Ascending aorta (tissue), 2 donors: ENCODE data around the gene KCNK3. TPM values are rescaled to one million over a fixed set of nuclear protein-coding genes. Genes with fewer than 3 reads are reported as not detected.

Experiments used
- DNase-seq, 2 donors: peaks; one replicate each; pipeline ENCODE4 v3.0.0-alpha.2; 2019; ENCODE audit warnings: low spot score in 2 of 2
- H3K27ac ChIP-seq, 2 donors: fragments of 200-600 bp; sonication (generic); one replicate each; pipeline ENCODE4 v1.5.1; 2016 to 2017; ENCODE audit warnings: mild to moderate bottlenecking in 1 of 2
- H3K27me3 ChIP-seq: fragments of 200-600 bp; sonication (generic); one replicate; pipeline ENCODE4 v1.5.1; 2017
- H3K36me3 ChIP-seq, 2 donors: fragments of 200-600 bp; sonication (generic); one replicate each; pipeline ENCODE4 v1.5.1; 2016
- H3K4me1 ChIP-seq, 2 donors: fragments of 200-600 bp; sonication (generic); one replicate each; pipeline ENCODE4 v1.5.1; 2016 to 2017; ENCODE audit warnings: mild to moderate bottlenecking in 1 of 2
- H3K4me3 ChIP-seq, 2 donors: fragments of 200-600 bp; sonication (generic); one replicate each; pipeline ENCODE4 v1.5.1; 2016 to 2017; ENCODE audit warnings: mild to moderate bottlenecking in 1 of 2
- H3K9me3 ChIP-seq, 2 donors: fragments of 200-600 bp; sonication (generic); one replicate each; pipeline ENCODE4 v1.5.1; 2016
- intact Hi-C: fragments of 100-400 bp; cut with DNase I; formaldehyde crosslinking; loops from one replicate; pipeline ENCODE4 v1.15.1; 2023
- total RNA-seq: library from RNA; depleted of rRNA; stranded (reverse); fragments of >200 nt; gene quantifications from one replicate; pipeline ENCODE4 v1.1.0, GENCODE V29; 2016
- TF ChIP-seq, protein P1 (sequence below), 3 experiments: fragments of 200-600 bp in 2 of 3; fragments of 450-650 bp in 1 of 3; sonication (generic) in 2 of 3; IDR thresholded peaks; one replicate each; pipeline ENCODE4 v1.5.1; 2016 to 2019; ENCODE audit warnings: antibody characterized with exemption in 3 of 3, mild to moderate bottlenecking in 1 of 3, moderate library complexity in 1 of 3

KCNK3 gene
- total RNA-seq, 1 donor from 2014 or later, result 7.2 TPM

- Histone ChIP-seq H3K36me3 (no peaks in the 10 kb centered on the region), H3K9me3 (no peaks in the 10 kb centered on the region), H3K27ac (no peak overlapping the region), H3K4me1 (no peaks in the 10 kb centered on the region), H3K4me3 (no peak overlapping the region), H3K27me3 (no peaks in the 10 kb centered on the region)
- intact Hi-C loops, result no loop called here
- TF ChIP-seq, protein P1, sequence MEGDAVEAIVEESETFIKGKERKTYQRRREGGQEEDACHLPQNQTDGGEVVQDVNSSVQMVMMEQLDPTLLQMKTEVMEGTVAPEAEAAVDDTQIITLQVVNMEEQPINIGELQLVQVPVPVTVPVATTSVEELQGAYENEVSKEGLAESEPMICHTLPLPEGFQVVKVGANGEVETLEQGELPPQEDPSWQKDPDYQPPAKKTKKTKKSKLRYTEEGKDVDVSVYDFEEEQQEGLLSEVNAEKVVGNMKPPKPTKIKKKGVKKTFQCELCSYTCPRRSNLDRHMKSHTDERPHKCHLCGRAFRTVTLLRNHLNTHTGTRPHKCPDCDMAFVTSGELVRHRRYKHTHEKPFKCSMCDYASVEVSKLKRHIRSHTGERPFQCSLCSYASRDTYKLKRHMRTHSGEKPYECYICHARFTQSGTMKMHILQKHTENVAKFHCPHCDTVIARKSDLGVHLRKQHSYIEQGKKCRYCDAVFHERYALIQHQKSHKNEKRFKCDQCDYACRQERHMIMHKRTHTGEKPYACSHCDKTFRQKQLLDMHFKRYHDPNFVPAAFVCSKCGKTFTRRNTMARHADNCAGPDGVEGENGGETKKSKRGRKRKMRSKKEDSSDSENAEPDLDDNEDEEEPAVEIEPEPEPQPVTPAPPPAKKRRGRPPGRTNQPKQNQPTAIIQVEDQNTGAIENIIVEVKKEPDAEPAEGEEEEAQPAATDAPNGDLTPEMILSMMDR (IDR thresholded peaks at IDR 0.05), result no peak
- no peak for DNase-seq
These were observed 43.5 kb downstream of the KCNK3 start for GRCh38 chr2:26735883-26736588.

DNA sequence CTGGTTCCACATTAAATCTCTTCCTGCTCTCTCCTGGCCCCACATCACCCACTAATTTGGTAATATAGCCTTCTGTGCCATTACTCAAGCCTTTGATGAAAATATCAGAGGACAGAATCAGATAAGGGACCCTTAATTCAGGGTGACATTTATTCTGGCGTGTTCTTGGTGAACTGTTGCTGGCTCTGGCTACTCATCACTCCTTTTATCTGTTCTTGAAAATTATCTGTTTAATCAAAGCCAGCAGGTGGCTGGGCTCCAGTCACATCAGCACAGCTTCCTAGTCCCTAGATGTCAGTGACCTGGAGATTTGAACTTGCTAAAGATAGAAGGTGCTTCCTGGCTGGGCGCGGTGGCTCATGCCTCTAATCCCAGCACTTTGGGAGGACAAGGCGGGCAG, 44.7 kb downstream of the KCNK3 start:
- no peaks in the 10 kb centered on the region for H3K4me1 ChIP-seq
- intact Hi-C loops, result no loop called here
- no peak overlapping the region for H3K27ac ChIP-seq
- no peak overlapping the region for H3K4me3 ChIP-seq
- TF ChIP-seq, protein P1 (IDR thresholded peaks at IDR 0.05), result no peak
- no peaks in the 10 kb centered on the region for H3K27me3 ChIP-seq
- no peaks in the 10 kb centered on the region for H3K36me3 ChIP-seq
- no peak for DNase-seq
- H3K9me3 ChIP-seq, result no peaks in the 10 kb centered on the region

DNA sequence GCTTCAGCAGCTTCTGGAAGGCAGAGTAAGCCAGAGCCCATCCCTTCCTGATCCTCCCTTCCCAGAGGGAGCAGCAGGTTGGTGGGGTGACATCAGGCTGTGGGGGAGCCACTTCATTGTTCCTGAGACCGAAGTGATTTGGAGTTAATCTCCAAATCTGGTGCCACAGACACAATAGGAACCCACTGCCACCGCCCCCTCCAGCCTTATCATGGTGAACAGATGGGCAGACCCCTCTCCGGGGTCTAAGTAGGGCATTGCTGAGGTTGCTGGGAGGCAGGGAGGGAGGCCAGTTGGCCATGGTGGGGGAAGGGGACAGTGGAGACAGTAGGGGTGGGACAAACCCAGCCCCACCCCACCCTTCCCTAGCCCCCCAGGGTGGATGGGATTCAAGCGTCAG, 46.0 kb downstream of the KCNK3 start:
- TF ChIP-seq, protein P1 (IDR thresholded peaks at IDR 0.05), result no peak
- H3K27ac ChIP-seq, result no peak overlapping the region
- no peaks in the 10 kb centered on the region for H3K27me3 ChIP-seq
- intact Hi-C loops, result no loop called here
- DNase-seq, result no peak
- H3K9me3 ChIP-seq, result no peaks in the 10 kb centered on the region
- H3K4me1 ChIP-seq, result no peaks in the 10 kb centered on the region
- no peaks in the 10 kb centered on the region for H3K36me3 ChIP-seq
- no peak overlapping the region for H3K4me3 ChIP-seq

- Histone ChIP-seq H3K9me3 (no peaks in the 10 kb centered on the region), H3K4me1 (no peaks in the 10 kb centered on the region), H3K27ac (no peak overlapping the region), H3K4me3 (no peak overlapping the region), H3K36me3 (no peaks in the 10 kb centered on the region), H3K27me3 (no peaks in the 10 kb centered on the region)
- intact Hi-C loops, result no loop called here
- TF ChIP-seq, protein P1 (IDR thresholded peaks at IDR 0.05), result no peak
- no peak for DNase-seq
These were observed 47.0 kb downstream of the KCNK3 start for GRCh38 chr2:26739514-26739913.

GRCh38 chr2:26740346-26740745, 47.8 kb downstream of the KCNK3 start:
- Histone ChIP-seq H3K27ac (no peak overlapping the region), H3K4me3 (no peak overlapping the region), H3K36me3 (no peaks in the 10 kb centered on the region), H3K4me1 (peaks cover 0 to under 1% of the 10 kb centered on the region in 2 donors), H3K9me3 (no peaks in the 10 kb centered on the region), H3K27me3 (no peaks in the 10 kb centered on the region)
- no peak for DNase-seq
- TF ChIP-seq, protein P1 (IDR thresholded peaks at IDR 0.05), result no peak
- intact Hi-C loops, result no loop called here
